ENCODE results near the gene SEMA7A.

DNA sequence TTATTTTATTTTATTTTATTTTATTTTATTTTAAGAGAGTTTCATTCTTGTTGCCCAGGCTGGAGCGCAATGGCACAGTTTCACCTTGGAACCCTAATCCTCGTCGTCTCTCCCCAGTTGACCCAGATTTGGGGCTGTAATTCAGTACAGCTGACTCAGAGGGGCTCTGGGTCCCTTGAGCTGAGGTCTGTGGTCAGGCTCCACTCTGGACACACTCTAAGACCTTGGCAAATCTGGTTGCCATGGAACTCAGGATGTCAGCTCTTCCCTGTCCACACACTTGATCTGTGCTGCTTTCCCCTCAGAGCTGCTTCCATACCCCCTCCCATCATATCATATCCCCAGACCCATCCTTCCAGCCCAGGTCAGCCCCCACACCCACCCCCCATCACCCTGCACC, 65.6 kb downstream of the SEMA7A start:
- TF ChIP-seq, protein P1, sequence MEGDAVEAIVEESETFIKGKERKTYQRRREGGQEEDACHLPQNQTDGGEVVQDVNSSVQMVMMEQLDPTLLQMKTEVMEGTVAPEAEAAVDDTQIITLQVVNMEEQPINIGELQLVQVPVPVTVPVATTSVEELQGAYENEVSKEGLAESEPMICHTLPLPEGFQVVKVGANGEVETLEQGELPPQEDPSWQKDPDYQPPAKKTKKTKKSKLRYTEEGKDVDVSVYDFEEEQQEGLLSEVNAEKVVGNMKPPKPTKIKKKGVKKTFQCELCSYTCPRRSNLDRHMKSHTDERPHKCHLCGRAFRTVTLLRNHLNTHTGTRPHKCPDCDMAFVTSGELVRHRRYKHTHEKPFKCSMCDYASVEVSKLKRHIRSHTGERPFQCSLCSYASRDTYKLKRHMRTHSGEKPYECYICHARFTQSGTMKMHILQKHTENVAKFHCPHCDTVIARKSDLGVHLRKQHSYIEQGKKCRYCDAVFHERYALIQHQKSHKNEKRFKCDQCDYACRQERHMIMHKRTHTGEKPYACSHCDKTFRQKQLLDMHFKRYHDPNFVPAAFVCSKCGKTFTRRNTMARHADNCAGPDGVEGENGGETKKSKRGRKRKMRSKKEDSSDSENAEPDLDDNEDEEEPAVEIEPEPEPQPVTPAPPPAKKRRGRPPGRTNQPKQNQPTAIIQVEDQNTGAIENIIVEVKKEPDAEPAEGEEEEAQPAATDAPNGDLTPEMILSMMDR (IDR thresholded peaks at IDR 0.05): no peak
- no peak for TF ChIP-seq POLR2A (IDR thresholded peaks at IDR 0.05)
- TF ChIP-seq POLR2AphosphoS5 (IDR thresholded peaks at IDR 0.05): no peak
